ENCODE data around the gene PVALEF. TPM values are rescaled to one million over a fixed set of nuclear protein-coding genes. Genes with fewer than 3 reads are reported as not detected.

PVALEF gene
- total RNA-seq, 1 donor from 2014 or later: not detected

DNA sequence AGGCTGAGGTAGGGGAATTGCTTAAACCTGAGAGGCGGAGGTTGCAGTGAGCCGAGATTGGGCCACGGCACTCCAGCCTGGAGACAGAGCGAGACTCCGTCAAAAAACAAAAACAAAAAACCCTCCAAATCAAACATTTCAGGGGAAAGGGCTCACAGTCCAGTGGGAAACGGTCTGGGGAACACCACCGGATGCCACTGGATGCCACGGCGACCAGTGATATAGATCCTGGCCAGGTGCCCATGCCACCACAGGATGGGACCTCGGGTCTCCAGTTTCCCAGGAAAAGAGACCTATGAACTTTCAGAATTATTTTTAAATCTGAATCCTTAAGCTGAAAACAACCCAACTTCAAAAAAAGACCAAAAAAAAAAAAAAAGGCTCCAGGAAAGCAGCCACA is 45.2 kb downstream of the PVALEF start:
- H3K4me1 Mint-ChIP-seq (ENCODE audit: low read depth): peaks cover 17% of the 10 kb centered on the region
- no peak overlapping the region for H3K4me3 Mint-ChIP-seq (ENCODE audit: unreplicated experiment)
- H3K27ac Mint-ChIP-seq (ENCODE audit: unreplicated experiment): no peak overlapping the region
- H3K27me3 Mint-ChIP-seq (ENCODE audit: low read depth): no peaks in the 10 kb centered on the region
- H3K36me3 Mint-ChIP-seq (ENCODE audit: low read depth): peaks cover 1% of the 10 kb centered on the region
- no peak for DNase-seq (ENCODE audit: low spot score)
- TF ChIP-seq, protein P1, sequence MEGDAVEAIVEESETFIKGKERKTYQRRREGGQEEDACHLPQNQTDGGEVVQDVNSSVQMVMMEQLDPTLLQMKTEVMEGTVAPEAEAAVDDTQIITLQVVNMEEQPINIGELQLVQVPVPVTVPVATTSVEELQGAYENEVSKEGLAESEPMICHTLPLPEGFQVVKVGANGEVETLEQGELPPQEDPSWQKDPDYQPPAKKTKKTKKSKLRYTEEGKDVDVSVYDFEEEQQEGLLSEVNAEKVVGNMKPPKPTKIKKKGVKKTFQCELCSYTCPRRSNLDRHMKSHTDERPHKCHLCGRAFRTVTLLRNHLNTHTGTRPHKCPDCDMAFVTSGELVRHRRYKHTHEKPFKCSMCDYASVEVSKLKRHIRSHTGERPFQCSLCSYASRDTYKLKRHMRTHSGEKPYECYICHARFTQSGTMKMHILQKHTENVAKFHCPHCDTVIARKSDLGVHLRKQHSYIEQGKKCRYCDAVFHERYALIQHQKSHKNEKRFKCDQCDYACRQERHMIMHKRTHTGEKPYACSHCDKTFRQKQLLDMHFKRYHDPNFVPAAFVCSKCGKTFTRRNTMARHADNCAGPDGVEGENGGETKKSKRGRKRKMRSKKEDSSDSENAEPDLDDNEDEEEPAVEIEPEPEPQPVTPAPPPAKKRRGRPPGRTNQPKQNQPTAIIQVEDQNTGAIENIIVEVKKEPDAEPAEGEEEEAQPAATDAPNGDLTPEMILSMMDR (IDR thresholded peaks at IDR 0.05): no peak
- H3K9me3 Mint-ChIP-seq (ENCODE audit: low read depth): no peaks in the 10 kb centered on the region

DNA sequence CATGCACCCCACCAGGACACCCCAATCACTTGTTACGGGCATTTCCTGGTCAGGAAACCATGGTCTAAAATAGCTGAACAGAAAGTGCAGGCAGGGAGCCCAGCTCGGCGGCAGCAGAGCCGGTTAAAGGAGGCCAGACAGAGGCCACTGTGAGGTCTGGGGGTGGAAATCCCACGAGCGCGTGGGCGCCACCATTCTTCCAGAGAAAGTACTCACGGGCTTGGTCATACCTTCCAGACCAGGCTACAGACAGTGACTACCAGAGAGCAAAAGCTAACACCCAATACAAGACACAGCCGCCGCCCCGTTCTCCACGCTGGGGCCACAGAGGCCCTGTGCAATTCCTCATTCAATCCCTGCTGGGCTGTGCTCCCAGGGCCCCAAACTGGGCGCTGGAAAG is 45.6 kb downstream of the PVALEF start:
- no peaks in the 10 kb centered on the region for H3K27me3 Mint-ChIP-seq (ENCODE audit: low read depth)
- H3K4me3 Mint-ChIP-seq (ENCODE audit: unreplicated experiment): no peak overlapping the region
- peaks cover 1% of the 10 kb centered on the region for H3K36me3 Mint-ChIP-seq (ENCODE audit: low read depth)
- TF ChIP-seq, protein P1 (IDR thresholded peaks at IDR 0.05): no peak
- no peak overlapping the region for H3K27ac Mint-ChIP-seq (ENCODE audit: unreplicated experiment)
- no peak for DNase-seq (ENCODE audit: low spot score)
- H3K9me3 Mint-ChIP-seq (ENCODE audit: low read depth): no peaks in the 10 kb centered on the region
- peaks cover 17% of the 10 kb centered on the region for H3K4me1 Mint-ChIP-seq (ENCODE audit: low read depth)

- H3K27ac Mint-ChIP-seq (ENCODE audit: unreplicated experiment): no peak overlapping the region
- TF ChIP-seq, protein P1 (IDR thresholded peaks at IDR 0.05): no peak
- no peaks in the 10 kb centered on the region for H3K27me3 Mint-ChIP-seq (ENCODE audit: low read depth)
- peaks cover 5% of the 10 kb centered on the region for H3K36me3 Mint-ChIP-seq (ENCODE audit: low read depth)
- H3K4me1 Mint-ChIP-seq (ENCODE audit: low read depth): peaks cover 11% of the 10 kb centered on the region
- no peaks in the 10 kb centered on the region for H3K9me3 Mint-ChIP-seq (ENCODE audit: low read depth)
- DNase-seq (ENCODE audit: low spot score): no peak
- H3K4me3 Mint-ChIP-seq (ENCODE audit: unreplicated experiment): no peak overlapping the region
These were observed 47.1 kb downstream of the PVALEF start for GRCh38 chr17:81212365-81212764.

GRCh38 chr17:81213978-81214377 is 48.7 kb downstream of the PVALEF start:
- TF ChIP-seq, protein P1 (IDR thresholded peaks at IDR 0.05): no peak
- no peaks in the 10 kb centered on the region for H3K9me3 Mint-ChIP-seq (ENCODE audit: low read depth)
- no peak overlapping the region for H3K27ac Mint-ChIP-seq (ENCODE audit: unreplicated experiment)
- no peak overlapping the region for H3K4me3 Mint-ChIP-seq (ENCODE audit: unreplicated experiment)
- DNase-seq (ENCODE audit: low spot score): no peak
- H3K4me1 Mint-ChIP-seq (ENCODE audit: low read depth): peaks cover 11% of the 10 kb centered on the region
- peaks cover 5% of the 10 kb centered on the region for H3K36me3 Mint-ChIP-seq (ENCODE audit: low read depth)
- H3K27me3 Mint-ChIP-seq (ENCODE audit: low read depth): no peaks in the 10 kb centered on the region

DNA sequence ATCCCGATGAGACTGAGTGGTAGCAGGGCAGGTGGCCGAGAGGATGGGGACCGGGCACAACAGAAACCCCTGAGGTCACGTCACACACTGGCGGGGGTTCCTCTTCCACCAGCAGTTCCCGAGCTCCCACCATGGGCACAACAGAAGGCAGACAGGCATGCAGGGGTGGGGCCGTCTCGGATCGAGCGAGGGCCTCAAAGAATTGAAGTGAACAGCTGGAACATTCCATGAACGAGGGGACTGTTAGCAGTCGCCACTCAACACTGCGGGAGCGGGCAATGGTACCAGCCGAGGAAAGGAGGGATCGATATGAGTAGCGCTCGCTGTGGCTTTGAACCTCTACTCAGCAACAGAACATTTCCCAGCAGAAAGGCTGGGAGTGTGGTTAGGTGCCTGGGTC is 52.2 kb downstream of the PVALEF start:
- Mint-ChIP-seq H3K36me3 (ENCODE audit: low read depth) (peaks cover 5% of the 10 kb centered on the region), H3K4me3 (ENCODE audit: unreplicated experiment) (no peak overlapping the region), H3K9me3 (ENCODE audit: low read depth) (no peaks in the 10 kb centered on the region), H3K4me1 (ENCODE audit: low read depth) (peaks cover 11% of the 10 kb centered on the region), H3K27ac (ENCODE audit: unreplicated experiment) (no peak overlapping the region), H3K27me3 (ENCODE audit: low read depth) (no peaks in the 10 kb centered on the region)
- TF ChIP-seq, protein P1 (IDR thresholded peaks at IDR 0.05): no peak
- no peak for DNase-seq (ENCODE audit: low spot score)

All from chondrocyte (in vitro differentiated cells).